Measurements from ENCODE around the gene RSPH9. TPM values are rescaled to one million over a fixed set of nuclear protein-coding genes. Genes with fewer than 3 reads are reported as not detected.

The RSPH9 gene
- polyA plus RNA-seq, 1 experiment = 0.77 TPM

DNA sequence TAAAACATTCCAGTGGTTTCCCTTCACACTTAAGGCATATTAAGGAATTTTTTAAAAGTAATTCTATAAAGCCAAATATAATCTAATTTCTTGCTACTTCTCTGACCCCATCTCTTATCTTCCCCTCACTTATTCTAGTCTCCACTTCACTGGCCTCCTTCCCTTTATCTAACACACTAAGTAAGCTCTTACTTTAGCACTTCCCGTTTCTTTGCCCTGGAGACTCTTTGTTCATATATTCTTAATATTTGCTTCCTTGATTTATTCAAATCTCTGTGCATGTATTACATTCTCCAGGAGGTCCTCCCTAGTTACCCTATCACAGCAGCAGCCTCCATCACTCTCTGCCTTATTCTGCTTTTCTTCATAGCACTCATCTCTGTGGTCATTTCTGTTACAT is 36.0 kb upstream of the RSPH9 start:
- TF ChIP-seq, protein P1, sequence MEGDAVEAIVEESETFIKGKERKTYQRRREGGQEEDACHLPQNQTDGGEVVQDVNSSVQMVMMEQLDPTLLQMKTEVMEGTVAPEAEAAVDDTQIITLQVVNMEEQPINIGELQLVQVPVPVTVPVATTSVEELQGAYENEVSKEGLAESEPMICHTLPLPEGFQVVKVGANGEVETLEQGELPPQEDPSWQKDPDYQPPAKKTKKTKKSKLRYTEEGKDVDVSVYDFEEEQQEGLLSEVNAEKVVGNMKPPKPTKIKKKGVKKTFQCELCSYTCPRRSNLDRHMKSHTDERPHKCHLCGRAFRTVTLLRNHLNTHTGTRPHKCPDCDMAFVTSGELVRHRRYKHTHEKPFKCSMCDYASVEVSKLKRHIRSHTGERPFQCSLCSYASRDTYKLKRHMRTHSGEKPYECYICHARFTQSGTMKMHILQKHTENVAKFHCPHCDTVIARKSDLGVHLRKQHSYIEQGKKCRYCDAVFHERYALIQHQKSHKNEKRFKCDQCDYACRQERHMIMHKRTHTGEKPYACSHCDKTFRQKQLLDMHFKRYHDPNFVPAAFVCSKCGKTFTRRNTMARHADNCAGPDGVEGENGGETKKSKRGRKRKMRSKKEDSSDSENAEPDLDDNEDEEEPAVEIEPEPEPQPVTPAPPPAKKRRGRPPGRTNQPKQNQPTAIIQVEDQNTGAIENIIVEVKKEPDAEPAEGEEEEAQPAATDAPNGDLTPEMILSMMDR (IDR thresholded peaks at IDR 0.05; ENCODE audit: insufficient read depth, low read depth, low read length) = no peak
- ChIA-PET CTCF (interaction anchor here (0.6 to 3.7 kb wide), 22 partner anchors 9 to 470 kb away, joined by 3 to 21 read pairs (median 6); partner anchors contain the start of genes GTPBP2, MAD2L1BP, RSPH9 and VEGFA), POLR2A (no interaction called here)
- Histone ChIP-seq H3K36me3 (ENCODE audit: control insufficient read depth, insufficient read depth, low read length) (peaks cover 6% of the 10 kb centered on the region), H3K27me3 (ENCODE audit: control insufficient read depth, insufficient read depth, low read length) (no peaks in the 10 kb centered on the region), H3K4me3 (ENCODE audit: low read depth, low read length) (no peak overlapping the region)
- DNase-seq (ENCODE audit: low read depth) = no peak

DNA sequence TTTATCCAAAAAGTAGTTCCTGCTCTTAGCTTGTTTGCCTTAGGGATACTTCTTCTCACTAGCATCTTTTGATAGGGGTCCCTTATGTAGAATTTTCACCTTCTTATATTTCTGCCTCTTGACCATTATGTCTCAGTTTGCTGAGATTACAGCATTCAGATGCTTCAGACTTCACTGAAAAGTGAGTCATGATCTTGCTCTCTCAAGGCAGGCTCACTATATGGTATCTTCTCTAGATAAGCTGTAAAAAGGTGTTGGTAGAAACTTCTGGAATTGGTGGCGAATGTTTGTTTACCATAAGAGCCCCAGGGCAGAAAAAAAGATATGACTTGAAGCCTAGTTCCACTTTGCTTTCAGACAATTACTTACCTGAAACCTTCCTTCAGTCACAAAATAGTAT is 35.4 kb upstream of the RSPH9 start:
- ChIA-PET CTCF (interaction anchor here (1.3 to 3.7 kb wide), 10 partner anchors 11 to 469 kb away, joined by 3 to 21 read pairs (median 12); partner anchors contain the start of gene VEGFA), POLR2A (no interaction called here)
- H3K4me3 ChIP-seq (ENCODE audit: low read depth, low read length) = no peak overlapping the region
- TF ChIP-seq, protein P1 (IDR thresholded peaks at IDR 0.05; ENCODE audit: insufficient read depth, low read depth, low read length) = no peak
- H3K36me3 ChIP-seq (ENCODE audit: control insufficient read depth, insufficient read depth, low read length) = peaks cover 9% of the 10 kb centered on the region
- H3K27me3 ChIP-seq (ENCODE audit: control insufficient read depth, insufficient read depth, low read length) = no peaks in the 10 kb centered on the region
- DNase-seq (ENCODE audit: low read depth) = no peak

DNA sequence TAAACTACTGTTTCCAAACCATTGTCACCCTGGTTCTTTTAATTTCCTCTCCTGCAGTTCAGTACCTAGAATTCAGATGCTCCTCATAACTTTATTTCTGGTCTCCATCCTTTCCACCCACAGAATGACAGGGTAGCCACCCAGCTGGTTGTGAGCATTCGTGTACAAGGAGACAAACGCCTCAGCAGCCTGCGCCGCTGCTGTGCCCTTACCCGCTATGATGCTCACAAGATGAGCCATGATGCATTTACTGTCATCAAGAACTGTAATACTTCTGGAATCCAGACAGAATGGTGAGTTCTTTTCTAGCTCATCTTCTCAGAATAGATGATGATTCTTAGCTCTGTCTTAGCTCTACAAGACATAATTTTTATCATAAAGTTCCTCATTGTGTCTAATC is 34.4 kb upstream of the RSPH9 start:
- DNase-seq (ENCODE audit: low read depth) = no peak
- TF ChIP-seq, protein P1 (IDR thresholded peaks at IDR 0.05; ENCODE audit: insufficient read depth, low read depth, low read length) = no peak
- H3K27me3 ChIP-seq (ENCODE audit: control insufficient read depth, insufficient read depth, low read length) = no peaks in the 10 kb centered on the region
- POLR2A ChIA-PET = no interaction called here
- peaks cover 9% of the 10 kb centered on the region for H3K36me3 ChIP-seq (ENCODE audit: control insufficient read depth, insufficient read depth, low read length)
- CTCF ChIA-PET = interaction anchor here (0.5 to 1.7 kb wide), 5 partner anchors 10 to 469 kb away, joined by 3 to 7 read pairs (median 3); no protein-coding TSS in a partner anchor
- H3K4me3 ChIP-seq (ENCODE audit: low read depth, low read length) = no peak overlapping the region

DNA sequence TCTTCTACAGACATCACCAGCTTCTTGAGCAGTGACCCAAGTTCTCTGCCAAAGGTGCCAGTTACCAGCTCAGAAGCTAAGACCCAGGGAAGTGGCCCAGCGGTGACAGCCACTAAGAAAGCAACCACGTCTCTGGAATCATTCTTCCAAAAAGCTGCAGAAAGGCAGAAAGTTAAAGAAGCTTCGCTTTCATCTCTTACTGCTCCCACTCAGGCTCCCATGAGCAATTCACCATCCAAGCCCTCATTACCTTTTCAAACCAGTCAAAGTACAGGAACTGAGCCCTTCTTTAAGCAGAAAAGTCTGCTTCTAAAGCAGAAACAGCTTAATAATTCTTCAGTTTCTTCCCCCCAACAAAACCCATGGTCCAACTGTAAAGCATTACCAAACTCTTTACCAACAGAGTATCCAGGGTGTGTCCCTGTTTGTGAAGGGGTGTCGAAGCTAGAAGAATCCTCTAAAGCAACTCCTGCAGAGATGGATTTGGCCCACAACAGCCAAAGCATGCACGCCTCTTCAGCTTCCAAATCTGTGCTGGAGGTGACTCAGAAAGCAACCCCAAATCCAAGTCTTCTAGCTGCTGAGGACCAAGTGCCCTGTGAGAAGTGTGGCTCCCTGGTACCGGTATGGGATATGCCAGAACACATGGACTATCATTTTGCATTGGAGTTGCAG is 31.0 kb upstream of the RSPH9 start:
- Histone ChIP-seq H3K27me3 (ENCODE audit: control insufficient read depth, insufficient read depth, low read length) (no peaks in the 10 kb centered on the region), H3K4me3 (ENCODE audit: low read depth, low read length) (no peak overlapping the region), H3K36me3 (ENCODE audit: control insufficient read depth, insufficient read depth, low read length) (peaks cover 8% of the 10 kb centered on the region)
- ChIA-PET CTCF (interaction anchor here (1.2 kb wide), 1 partner anchor 16 kb away, joined by 3 read pairs; no protein-coding TSS in a partner anchor), POLR2A (interaction anchor here (0.6 kb wide), 1 partner anchor 423 kb away, joined by 7 read pairs; no protein-coding TSS in a partner anchor)
- no peak for DNase-seq (ENCODE audit: low read depth)
- TF ChIP-seq, protein P1 (IDR thresholded peaks at IDR 0.05; ENCODE audit: insufficient read depth, low read depth, low read length) = no peak

DNA sequence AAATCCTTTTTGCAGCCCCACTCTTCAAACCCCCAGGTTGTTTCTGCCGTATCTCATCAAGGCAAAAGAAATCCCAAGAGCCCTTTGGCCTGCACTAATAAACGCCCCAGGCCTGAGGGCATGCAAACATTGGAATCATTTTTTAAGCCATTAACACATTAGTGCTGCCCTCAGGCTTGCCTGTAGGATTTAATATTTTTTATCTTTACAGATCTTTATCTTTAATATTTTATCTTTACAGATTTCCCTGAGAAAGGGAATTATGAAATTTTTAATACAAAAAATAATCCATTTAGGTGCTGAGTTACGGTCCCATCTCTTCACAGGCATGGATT is 30.5 kb upstream of the RSPH9 start:
- DNase-seq (ENCODE audit: low read depth) = no peak
- POLR2A ChIA-PET = no interaction called here
- H3K27me3 ChIP-seq (ENCODE audit: control insufficient read depth, insufficient read depth, low read length) = no peaks in the 10 kb centered on the region
- TF ChIP-seq, protein P1 (IDR thresholded peaks at IDR 0.05; ENCODE audit: insufficient read depth, low read depth, low read length) = no peak
- peaks cover 8% of the 10 kb centered on the region for H3K36me3 ChIP-seq (ENCODE audit: control insufficient read depth, insufficient read depth, low read length)
- H3K4me3 ChIP-seq (ENCODE audit: low read depth, low read length) = no peak overlapping the region
- CTCF ChIA-PET = no interaction called here
